ENCODE results near the gene GPR171. TPM values are rescaled to one million over a fixed set of nuclear protein-coding genes. Genes with fewer than 3 reads are reported as not detected.
"Not testable (repeated sequence)": the region's sequence is repeated elsewhere in the genome, so short reads cannot be mapped to it uniquely, and the experiment has no call there.

Gene GPR171
- polyA plus RNA-seq, 1 donor from 2014 or later = not detected

- no peaks in the 10 kb centered on the region for H4K20me1 ChIP-seq (ENCODE audit: insufficient read depth)
- no peak overlapping the region for H3K27ac ChIP-seq (ENCODE audit: low read length)
Measured at GRCh38 chr3:151232991-151233390, 30.0 kb upstream of the GPR171 start.

GRCh38 chr3:151232403-151232802 lies 29.4 kb upstream of the GPR171 start:
- not testable (repeated sequence) for H3K9me3 ChIP-seq (ENCODE audit: low read length); H4K20me1 ChIP-seq (ENCODE audit: insufficient read depth); H3K36me3 ChIP-seq (ENCODE audit: insufficient read depth, low read length); H3K27ac ChIP-seq (ENCODE audit: low read length); H3K9ac ChIP-seq (ENCODE audit: low read length); H3K27me3 ChIP-seq (ENCODE audit: insufficient read depth, low read depth, low read length); H3K79me2 ChIP-seq (replicated peaks; ENCODE audit: insufficient read depth, low read length); H3K4me3 ChIP-seq (ENCODE audit: low read length); H3F3A ChIP-seq (ENCODE audit: insufficient read depth, low read length, poor library complexity, severe bottlenecking); H3K4me2 ChIP-seq (ENCODE audit: low read length); H2AFZ ChIP-seq (ENCODE audit: low read depth, low read length); H3K9me2 ChIP-seq (ENCODE audit: insufficient read depth, low read length)

More at GRCh38 chr3:151232991-151233390, 30.0 kb upstream of the GPR171 start:
- no peaks in the 10 kb centered on the region for H3K36me3 ChIP-seq (ENCODE audit: insufficient read depth, low read length)
- H2AFZ ChIP-seq (ENCODE audit: low read depth, low read length) = no peak overlapping the region
- H3K4me2 ChIP-seq (ENCODE audit: low read length) = no peak overlapping the region
- TF ChIP-seq EP300 (conservative IDR thresholded peaks at IDR 0.05; ENCODE audit: poor library complexity, severe bottlenecking) = no peak
- TF ChIP-seq REST (IDR thresholded peaks at IDR 0.05; ENCODE audit: borderline replicate concordance) = no peak
- no peak overlapping the region for H3K9ac ChIP-seq (ENCODE audit: low read length)
- no peaks in the 10 kb centered on the region for H3K9me2 ChIP-seq (ENCODE audit: insufficient read depth, low read length)
- H3K9me3 ChIP-seq (ENCODE audit: low read length) = no peaks in the 10 kb centered on the region
- no peaks in the 10 kb centered on the region for H3F3A ChIP-seq (ENCODE audit: insufficient read depth, low read length, poor library complexity, severe bottlenecking)
- no peaks in the 10 kb centered on the region for H3K27me3 ChIP-seq (ENCODE audit: insufficient read depth, low read depth, low read length)
- no peaks in the 10 kb centered on the region for H3K79me2 ChIP-seq (replicated peaks; ENCODE audit: insufficient read depth, low read length)
- H3K4me3 ChIP-seq (ENCODE audit: low read length) = no peak overlapping the region

- Histone ChIP-seq H3K27me3 (ENCODE audit: insufficient read depth, low read depth, low read length) (no peaks in the 10 kb centered on the region), H2AFZ (ENCODE audit: low read depth, low read length) (no peak overlapping the region), H3F3A (ENCODE audit: insufficient read depth, low read length, poor library complexity, severe bottlenecking) (no peaks in the 10 kb centered on the region), H3K79me2 (replicated peaks; ENCODE audit: insufficient read depth, low read length) (no peaks in the 10 kb centered on the region), H3K9ac (ENCODE audit: low read length) (no peak overlapping the region), H3K4me2 (ENCODE audit: low read length) (no peak overlapping the region), H3K9me3 (ENCODE audit: low read length) (no peaks in the 10 kb centered on the region), H3K27ac (ENCODE audit: low read length) (no peak overlapping the region), H4K20me1 (ENCODE audit: insufficient read depth) (no peaks in the 10 kb centered on the region), H3K4me3 (ENCODE audit: low read length) (no peak overlapping the region), H3K9me2 (ENCODE audit: insufficient read depth, low read length) (no peaks in the 10 kb centered on the region), H3K36me3 (ENCODE audit: insufficient read depth, low read length) (peaks cover 5% of the 10 kb centered on the region)
- no peak for TF ChIP-seq MXI1 (conservative IDR thresholded peaks at IDR 0.05; ENCODE audit: poor library complexity, severe bottlenecking)
- TF ChIP-seq SMC3 (conservative IDR thresholded peaks at IDR 0.05; ENCODE audit: poor library complexity) = no peak
- TF ChIP-seq EZH2 (IDR thresholded peaks at IDR 0.05; ENCODE audit: borderline replicate concordance, insufficient read depth, low read length, poor library complexity, severe bottlenecking) = no peak
- TF ChIP-seq CTCF (IDR thresholded peaks at IDR 0.05; ENCODE audit: poor library complexity, severe bottlenecking) = no peak
- TF ChIP-seq TAF1 (IDR thresholded peaks at IDR 0.05; ENCODE audit: low read depth) = no peak
- no peak for TF ChIP-seq POLR2AphosphoS5 (IDR thresholded peaks at IDR 0.05)
Measured at GRCh38 chr3:151230646-151231045, 27.6 kb upstream of the GPR171 start.
